Left lung (tissue), 10 donors: ENCODE data around the gene ERAL1. TPM values are rescaled to one million over a fixed set of nuclear protein-coding genes. Genes with fewer than 3 reads are reported as not detected.
"Not testable (repeated sequence)": the region's sequence is repeated elsewhere in the genome, so short reads cannot be mapped to it uniquely, and the experiment has no call there.

Experiments used
- ATAC-seq: fragments of 200-7000 bp; cut with Tn5 transposase; one replicate; pipeline ENCODE4 v1.9.1; 2020; ENCODE audit warnings: moderate library complexity
- DNase-seq, 4 donors: peaks; one replicate each; pipeline ENCODE4 v3.0.0-alpha.2; 2013 to 2020
- H3K27ac ChIP-seq, 2 donors: fragments of 200-600 bp; sonication (generic) in 1 of 2; one replicate each; pipeline versions ENCODE4 v1.5.0 to v1.8.0; 2020 to 2021
- H3K27me3 ChIP-seq, 2 donors: fragments of 200-600 bp; sonication (generic) in 1 of 2; one replicate each; pipeline versions ENCODE4 v1.5.0 to v1.8.0; 2020 to 2021
- H3K36me3 ChIP-seq, 2 donors: fragments of 200-600 bp; sonication (generic) in 1 of 2; one replicate each; pipeline versions ENCODE4 v1.5.0 to v1.8.0; 2020 to 2021
- H3K4me1 ChIP-seq, 2 donors: fragments of 200-600 bp; one replicate each; pipeline ENCODE4 v1.8.0; 2021
- H3K4me3 ChIP-seq, 2 donors: fragments of 200-600 bp; sonication (generic) in 1 of 2; one replicate each; pipeline versions ENCODE4 v1.5.0 to v1.8.0; 2020 to 2021; ENCODE audit warnings: mild to moderate bottlenecking in 1 of 2
- H3K9me3 ChIP-seq, 2 donors: fragments of 200-600 bp; sonication (generic) in 1 of 2; one replicate each; pipeline versions ENCODE4 v1.5.0 to v1.8.0; 2020 to 2021
- intact Hi-C, 2 donors: fragments of 100-400 bp; cut with DNase I; formaldehyde crosslinking; loops; one replicate each; pipeline versions ENCODE4 v1.11.2 to v1.14.2; 2022
- polyA plus RNA-seq, 6 donors: library from polyadenylated mRNA; unstranded; fragments of 120-200 nt; gene quantifications; one replicate each; pipeline ENCODE4 v1.2.1, GENCODE V29; 2013; ENCODE audit not compliant: insufficient read length in 6 of 6
- total RNA-seq, 2 donors: library from RNA; stranded (reverse); fragmentation: NEBNext Ultra II Directional; extraction: Animal tissue kit (Norgen Biotek cat#: 25700); gene quantifications; one replicate each; pipeline ENCODE4 v1.2.1, GENCODE V29; 2021
- TF ChIP-seq, protein P1 (sequence below), 2 donors: fragments of 200-600 bp; sonication (generic) in 1 of 2; IDR thresholded peaks; one replicate each; pipeline versions ENCODE4 v1.5.0 to v1.8.0; 2021; ENCODE audit warnings: antibody characterized with exemption in 2 of 2
- donor health status: DM: no; HTN: yes; CAD: no.
- donor health status: DM: no; HTN: no; CAD: no.

Gene ERAL1
- total and polyA plus RNA-seq, 8 donors = 30.0 to 70.1 (median 64.4) TPM

DNA sequence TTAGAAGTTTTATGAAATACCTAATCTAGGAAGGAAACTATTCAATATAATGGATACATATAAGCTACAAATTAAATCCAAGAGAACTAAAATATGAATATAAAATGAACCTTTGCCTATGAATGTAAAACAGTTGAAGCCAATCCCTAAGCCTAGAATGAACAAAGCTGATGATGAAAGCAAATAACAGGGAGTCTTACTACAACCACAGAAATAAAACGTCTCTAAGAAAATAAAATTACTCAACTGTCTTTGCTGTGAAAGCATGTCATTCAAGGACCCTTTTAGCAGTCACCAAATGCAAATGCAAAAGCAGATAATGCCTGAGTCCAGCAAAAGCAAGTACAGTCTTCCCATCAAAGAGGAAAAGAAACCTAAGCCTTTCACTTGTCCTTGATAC, 35.2 kb upstream of the ERAL1 start:
- no peak overlapping the region for H3K27ac ChIP-seq
- DNase-seq = no peak
- intact Hi-C loops = no loop called here
- H3K9me3 ChIP-seq = no peaks in the 10 kb centered on the region
- H3K36me3 ChIP-seq = no peaks in the 10 kb centered on the region
- peaks cover 0 to 6% of the 10 kb centered on the region in 2 donors for H3K4me1 ChIP-seq
- no peak overlapping the region for H3K4me3 ChIP-seq
- H3K27me3 ChIP-seq = no peaks in the 10 kb centered on the region
- TF ChIP-seq, protein P1, sequence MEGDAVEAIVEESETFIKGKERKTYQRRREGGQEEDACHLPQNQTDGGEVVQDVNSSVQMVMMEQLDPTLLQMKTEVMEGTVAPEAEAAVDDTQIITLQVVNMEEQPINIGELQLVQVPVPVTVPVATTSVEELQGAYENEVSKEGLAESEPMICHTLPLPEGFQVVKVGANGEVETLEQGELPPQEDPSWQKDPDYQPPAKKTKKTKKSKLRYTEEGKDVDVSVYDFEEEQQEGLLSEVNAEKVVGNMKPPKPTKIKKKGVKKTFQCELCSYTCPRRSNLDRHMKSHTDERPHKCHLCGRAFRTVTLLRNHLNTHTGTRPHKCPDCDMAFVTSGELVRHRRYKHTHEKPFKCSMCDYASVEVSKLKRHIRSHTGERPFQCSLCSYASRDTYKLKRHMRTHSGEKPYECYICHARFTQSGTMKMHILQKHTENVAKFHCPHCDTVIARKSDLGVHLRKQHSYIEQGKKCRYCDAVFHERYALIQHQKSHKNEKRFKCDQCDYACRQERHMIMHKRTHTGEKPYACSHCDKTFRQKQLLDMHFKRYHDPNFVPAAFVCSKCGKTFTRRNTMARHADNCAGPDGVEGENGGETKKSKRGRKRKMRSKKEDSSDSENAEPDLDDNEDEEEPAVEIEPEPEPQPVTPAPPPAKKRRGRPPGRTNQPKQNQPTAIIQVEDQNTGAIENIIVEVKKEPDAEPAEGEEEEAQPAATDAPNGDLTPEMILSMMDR (IDR thresholded peaks at IDR 0.05) = no peak
- no peak for ATAC-seq

DNA sequence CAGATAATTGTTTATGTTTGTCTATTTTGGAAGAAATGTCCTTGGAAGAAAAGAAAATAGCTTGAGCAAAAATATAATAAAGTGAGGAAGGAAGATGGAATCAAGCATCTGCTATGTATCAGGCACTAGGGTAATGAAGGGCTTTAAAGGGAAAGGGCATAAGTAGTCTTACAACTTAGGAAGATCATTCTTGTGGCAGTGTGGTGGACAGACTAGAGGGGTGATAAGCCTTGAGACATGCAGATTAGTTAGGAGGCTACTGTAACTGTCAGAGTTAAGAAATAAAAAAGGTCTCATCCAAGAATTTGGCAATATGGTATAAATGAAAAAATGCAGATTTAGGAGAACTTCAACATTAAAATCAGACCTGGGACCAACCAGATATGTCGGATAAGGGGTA, 27.1 kb upstream of the ERAL1 start:
- Histone ChIP-seq H3K9me3 (no peaks in the 10 kb centered on the region), H3K36me3 (peaks cover 0 to 7% of the 10 kb centered on the region in 2 donors), H3K4me3 (no peak overlapping the region), H3K27me3 (no peaks in the 10 kb centered on the region), H3K4me1 (peaks cover 0 to 6% of the 10 kb centered on the region in 2 donors), H3K27ac (no peak overlapping the region)
- no peak for ATAC-seq
- TF ChIP-seq, protein P1 (IDR thresholded peaks at IDR 0.05) = no peak
- intact Hi-C loops = no loop called here
- no peak for DNase-seq

DNA sequence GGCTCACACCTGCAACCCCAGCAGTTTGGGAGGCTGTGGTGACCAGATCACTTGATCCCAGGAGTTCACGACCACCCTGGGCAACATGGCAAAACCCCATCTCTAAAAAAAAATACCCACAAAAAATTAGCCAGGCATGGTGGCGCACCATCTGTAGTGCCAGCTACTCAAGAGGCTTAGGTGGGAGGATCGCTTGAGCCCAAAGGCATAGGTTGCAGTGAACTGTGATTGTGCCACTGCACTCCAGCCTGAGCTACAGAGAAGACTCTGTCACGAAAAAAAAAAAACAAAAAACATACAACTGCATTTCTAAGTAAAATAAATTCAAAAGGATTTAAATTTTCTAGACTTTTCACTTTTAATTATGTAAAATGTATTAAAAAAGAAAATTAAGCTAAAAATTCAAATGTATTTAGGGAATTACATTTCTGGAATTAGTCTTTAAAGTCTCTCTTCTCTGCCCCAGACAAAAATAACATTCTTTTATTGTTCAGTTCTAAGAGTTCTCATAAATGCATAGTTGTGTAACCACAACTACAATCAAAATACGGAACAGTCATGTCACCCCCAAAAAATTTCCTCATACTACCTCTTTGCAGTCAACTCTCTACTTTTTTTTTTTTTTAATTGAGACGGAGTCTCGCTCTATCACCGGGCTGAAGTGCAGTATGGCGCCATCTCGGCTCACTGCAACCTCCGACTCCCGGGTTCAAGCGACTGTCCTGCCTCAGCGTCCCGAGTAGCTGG, 26.3 kb upstream of the ERAL1 start:
- intact Hi-C loops = no loop called here

DNA sequence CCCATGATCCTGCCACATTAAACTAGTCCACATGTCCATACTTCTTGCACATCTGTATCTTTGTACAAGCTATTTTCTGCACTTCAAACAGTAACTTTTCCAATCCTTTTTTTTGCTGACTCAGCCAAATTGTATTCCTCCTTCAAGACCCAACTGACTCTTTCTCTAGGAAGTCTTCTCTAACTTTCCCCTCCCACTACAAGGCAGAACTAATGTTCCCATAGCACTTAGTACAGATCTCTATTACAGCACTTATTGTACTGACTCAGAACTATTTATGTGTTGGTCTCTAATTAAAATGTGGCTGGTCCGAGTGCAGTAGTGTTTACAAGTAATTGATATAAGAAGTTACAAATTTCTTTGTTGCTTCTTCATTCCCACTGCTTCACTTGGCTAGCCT, 20.4 kb upstream of the ERAL1 start:
- no peak for ATAC-seq
- Histone ChIP-seq H3K36me3 (peaks cover 0 to 7% of the 10 kb centered on the region in 2 donors), H3K4me1 (peaks cover 0 to 5% of the 10 kb centered on the region in 2 donors), H3K4me3 (no peak overlapping the region), H3K27me3 (no peaks in the 10 kb centered on the region), H3K27ac (no peak overlapping the region), H3K9me3 (no peaks in the 10 kb centered on the region)
- intact Hi-C loops = no loop called here
- DNase-seq = no peak
- TF ChIP-seq, protein P1 (IDR thresholded peaks at IDR 0.05) = no peak

More for the DNA sequence above, 26.3 kb upstream of the ERAL1 start:
- Histone ChIP-seq H3K27me3 (no peaks in the 10 kb centered on the region), H3K4me3 (no peak overlapping the region), H3K4me1 (peaks cover 0 to 2% of the 10 kb centered on the region in 2 donors), H3K36me3 (peaks cover 0 to 7% of the 10 kb centered on the region in 2 donors), H3K9me3 (no peaks in the 10 kb centered on the region), H3K27ac (no peak overlapping the region)
- ATAC-seq = no peak
- DNase-seq = peak in 1 of 4 donors; percentile 17
- TF ChIP-seq, protein P1 (IDR thresholded peaks at IDR 0.05) = no peak

DNA sequence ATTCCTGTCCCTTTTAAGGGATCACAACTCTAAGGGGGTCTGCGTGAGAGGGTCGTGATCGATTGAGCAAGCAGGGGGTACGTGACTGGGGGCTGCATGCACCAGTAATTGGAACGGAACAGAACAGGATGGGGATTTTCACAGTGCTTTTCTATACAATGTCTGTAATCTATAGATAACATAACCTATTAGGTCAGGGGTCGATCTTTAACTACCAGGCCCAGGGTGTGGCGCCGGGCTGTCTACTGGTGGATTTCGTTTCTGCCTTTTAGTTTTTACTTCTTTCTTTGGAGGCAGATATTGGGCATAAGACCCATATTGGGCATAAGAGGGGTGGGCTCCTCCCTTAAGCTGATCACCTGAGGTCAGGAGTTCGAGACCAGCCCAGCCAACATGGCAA, 18.3 kb upstream of the ERAL1 start:
- H3K4me3 ChIP-seq, H3K27ac ChIP-seq, H3K9me3 ChIP-seq, H3K36me3 ChIP-seq, H3K27me3 ChIP-seq, intact Hi-C loops, ATAC-seq: not testable (repeated sequence)
- peak in 2 of 4 donors; percentile 10 to 20 for DNase-seq
- H3K4me1 ChIP-seq = peaks cover 0 to 15% of the 10 kb centered on the region in 2 donors
